ENCODE data around the gene NTF3. TPM values are rescaled to one million over a fixed set of nuclear protein-coding genes. Genes with fewer than 3 reads are reported as not detected.

Gene NTF3
- total and polyA plus RNA-seq, 7 donors = 0.16 to 0.62 (median 0.29) TPM

GRCh38 chr12:5430641-5431603 is 986 bp upstream of the NTF3 start:
- H3K27ac ChIP-seq = no peak overlapping the region
- DNase-seq = no peak
- intact Hi-C loops (cut with DNase I) = no loop called here
- TF ChIP-seq CTCF (IDR thresholded peaks at IDR 0.05) = no peak
- peaks cover 17% of the 10 kb centered on the region for H3K4me1 ChIP-seq
- H3K36me3 ChIP-seq (ENCODE audit: insufficient read depth in 1 of 2, low read depth in 1 of 2) = no peaks in the 10 kb centered on the region
- H3K27me3 ChIP-seq (ENCODE audit: insufficient read depth in 3 of 3, low read length in 2 of 3) = peaks cover 0 to 62% (median 6%) of the 10 kb centered on the region in 3 donors
- no peaks in the 10 kb centered on the region for H3K9me3 ChIP-seq
- peak in 3 of 4 donors; percentile 49 to 67 (median 66) for ATAC-seq
- 2% methylated on average over 58 of the region's 58 CpGs for WGBS, 3 donors
- peak overlapping the region; percentile 63 for H3K4me3 ChIP-seq

GRCh38 chr12:5433081-5433844 is 1.4 kb downstream of the NTF3 start:
- 7 to 11% (median 9%) methylated on average over 59 of the region's 59 CpGs for WGBS, 3 donors
- no peak for TF ChIP-seq CTCF (IDR thresholded peaks at IDR 0.05)
- Histone ChIP-seq H3K9me3 (no peaks in the 10 kb centered on the region), H3K4me1 (peaks cover 17% of the 10 kb centered on the region), H3K27ac (no peak overlapping the region), H3K4me3 (peak overlapping the region; percentile 63), H3K36me3 (ENCODE audit: insufficient read depth in 1 of 2, low read depth in 1 of 2) (no peaks in the 10 kb centered on the region), H3K27me3 (ENCODE audit: insufficient read depth in 3 of 3, low read length in 2 of 3) (peaks cover 0 to 59% (median 6%) of the 10 kb centered on the region in 3 donors)
- ATAC-seq = peak in 2 of 4 donors; percentile 6 to 19
- intact Hi-C loops (cut with DNase I) = no loop called here
- no peak for DNase-seq

- Histone ChIP-seq H3K36me3 (ENCODE audit: insufficient read depth in 1 of 2, low read depth in 1 of 2) (no peaks in the 10 kb centered on the region), H3K4me1 (peaks cover 17% of the 10 kb centered on the region), H3K27ac (no peak overlapping the region), H3K9me3 (no peaks in the 10 kb centered on the region), H3K4me3 (peak overlapping the region; percentile 63), H3K27me3 (ENCODE audit: insufficient read depth in 3 of 3, low read length in 2 of 3) (peaks cover 0 to 51% (median 6%) of the 10 kb centered on the region in 3 donors)
- no peak for DNase-seq
- TF ChIP-seq CTCF (IDR thresholded peaks at IDR 0.05) = no peak
- no peak for ATAC-seq
- 58 to 72% (median 64%) methylated on average over 15 of the region's 15 CpGs for WGBS, 3 donors
- intact Hi-C loops (cut with DNase I) = no loop called here
Measured at GRCh38 chr12:5433845-5434646, 2.1 kb downstream of the NTF3 start.

- DNase-seq (no peak), ATAC-seq (no peak)
- H3K36me3 ChIP-seq (ENCODE audit: insufficient read depth in 1 of 2, low read depth in 1 of 2) = no peaks in the 10 kb centered on the region
- TF ChIP-seq CTCF (IDR thresholded peaks at IDR 0.05) = no peak
- H3K4me3 ChIP-seq = no peak overlapping the region
- intact Hi-C loops (cut with DNase I) = no loop called here
- no peak overlapping the region for H3K27ac ChIP-seq
- H3K27me3 ChIP-seq (ENCODE audit: insufficient read depth in 3 of 3, low read length in 2 of 3) = peaks cover 0 to 43% (median 6%) of the 10 kb centered on the region in 3 donors
- WGBS, 3 donors = 58 to 61% (median 58%) methylated on average over 6 of the region's 6 CpGs
- H3K9me3 ChIP-seq = no peaks in the 10 kb centered on the region
- H3K4me1 ChIP-seq = peaks cover 14% of the 10 kb centered on the region
Measured at GRCh38 chr12:5434647-5435560, 3.0 kb downstream of the NTF3 start.

All from psoas muscle (tissue), 8 donors.